HG02763 (cell line): Measurements from ENCODE around the gene SMIM27.

Experiments
- ATAC-seq: cut with Tn5 transposase; IDR thresholded peaks from one replicate; pipeline ENCODE4 v1.9.1; 2021; ENCODE audit warnings: mild to moderate bottlenecking, moderate library complexity; ENCODE audit not compliant: unreplicated experiment

SMIM27 gene

GRCh38 chr9:32554107-32554506, 2.0 kb downstream of the SMIM27 start:
- ATAC-seq, result no peak

DNA sequence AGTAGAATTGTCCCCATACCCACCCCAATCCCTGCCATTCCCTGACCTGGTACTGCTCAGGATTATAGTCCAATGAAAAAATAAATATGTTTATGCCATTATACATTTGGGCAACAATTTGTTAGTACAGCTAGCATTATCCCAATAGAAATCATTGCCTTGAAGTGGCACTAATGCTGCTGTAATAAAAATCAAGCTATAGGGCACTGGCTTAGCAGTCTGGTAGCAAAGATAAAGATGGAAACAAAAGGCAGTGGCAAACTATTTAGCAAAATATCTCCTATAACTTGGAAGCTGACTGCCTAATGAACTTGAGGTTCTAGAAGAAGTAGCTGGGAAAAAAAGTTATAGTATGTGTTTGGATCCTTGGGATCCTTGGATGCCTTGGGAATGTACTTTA, 2.5 kb downstream of the SMIM27 start:
- ATAC-seq, result no peak

- ATAC-seq, result no peak
Measured at GRCh38 chr9:32558408-32558934, 6.3 kb downstream of the SMIM27 start.

GRCh38 chr9:32565967-32566366, 13.8 kb downstream of the SMIM27 start:
- no peak for ATAC-seq

DNA sequence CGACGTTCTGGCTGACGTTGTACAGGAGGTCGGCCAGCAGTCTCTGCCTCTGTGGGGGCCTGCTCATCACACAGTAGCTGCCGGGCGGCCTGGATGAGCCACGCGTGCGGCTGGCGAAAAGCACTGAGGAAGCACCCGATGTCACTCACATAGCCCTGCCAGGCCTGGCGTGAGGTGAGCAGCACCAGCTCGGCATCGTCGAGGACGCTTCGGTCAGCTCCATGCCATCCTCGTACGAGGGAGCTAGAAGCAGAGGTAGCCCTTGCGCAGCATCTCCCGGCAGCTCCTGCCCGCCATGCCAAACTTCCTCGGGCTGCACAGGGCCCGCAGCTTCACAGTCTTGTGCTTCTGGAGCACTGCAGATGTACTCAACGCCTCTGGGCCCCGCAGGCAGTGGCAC, 14.6 kb downstream of the SMIM27 start:
- ATAC-seq, result no peak

GRCh38 chr9:32570262-32570661, 18.1 kb downstream of the SMIM27 start:
- no peak for ATAC-seq

GRCh38 chr9:32571969-32572899, 20.1 kb downstream of the SMIM27 start:
- peak; percentile 87 for ATAC-seq

- ATAC-seq, result peak; percentile 79
Measured at GRCh38 chr9:32572900-32573523, 20.9 kb downstream of the SMIM27 start, which contains the start of gene NDUFB6. Gene NDUFB6 (minus strand): TSS chr9:32573159. CDS start chr9:32573060, 99 bp downstream.

DNA sequence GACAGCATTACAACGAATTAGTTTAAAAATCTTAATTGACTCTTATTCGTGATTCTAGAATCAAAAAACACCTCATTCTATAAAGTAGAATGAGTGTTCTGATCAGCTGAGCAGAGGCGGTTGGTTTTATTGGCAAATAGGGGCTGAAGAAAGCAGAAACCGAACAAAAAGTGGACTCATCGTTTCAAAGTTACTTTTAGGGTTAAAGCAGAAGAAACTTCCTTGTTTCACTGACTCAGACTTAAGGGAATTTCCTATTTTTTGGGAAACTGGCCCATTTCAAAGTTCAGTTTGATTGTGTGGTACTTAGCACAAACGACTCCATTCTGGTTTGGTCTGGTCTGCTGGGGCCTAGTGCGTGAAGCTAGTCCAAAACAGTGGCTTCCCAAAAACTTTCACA, 21.7 kb downstream of the SMIM27 start:
- no peak for ATAC-seq

GRCh38 chr9:32574858-32575257, 22.7 kb downstream of the SMIM27 start:
- ATAC-seq, result no peak

- no peak for ATAC-seq
Measured at GRCh38 chr9:32577316-32577715, 25.2 kb downstream of the SMIM27 start.

DNA sequence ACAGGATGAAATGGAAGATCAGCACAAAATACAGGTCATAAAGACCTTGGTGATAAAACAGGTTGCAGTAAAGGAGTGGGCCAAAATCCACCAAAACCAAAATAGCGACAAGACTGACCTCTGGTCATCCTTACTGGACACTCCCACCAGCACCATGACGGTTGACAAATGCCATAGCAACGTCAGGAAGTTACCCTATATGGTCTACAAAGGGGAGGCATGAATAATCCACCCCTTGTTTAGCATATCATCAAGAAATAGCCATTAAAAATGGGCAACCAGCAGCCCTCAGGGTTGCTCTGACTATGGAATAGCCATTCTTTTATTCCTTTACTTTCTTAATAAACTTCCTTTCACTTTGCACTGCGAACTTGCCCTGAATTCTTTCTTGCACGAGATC, 26.8 kb downstream of the SMIM27 start:
- ATAC-seq, result no peak

- no peak for ATAC-seq
Measured at GRCh38 chr9:32579706-32580331, 27.7 kb downstream of the SMIM27 start.

- ATAC-seq, result no peak
Measured at GRCh38 chr9:32580631-32581300, 28.6 kb downstream of the SMIM27 start.

- ATAC-seq, result no peak
Measured at GRCh38 chr9:32581512-32582143, 29.5 kb downstream of the SMIM27 start.

GRCh38 chr9:32584784-32585183, 32.7 kb downstream of the SMIM27 start:
- ATAC-seq, result no peak

DNA sequence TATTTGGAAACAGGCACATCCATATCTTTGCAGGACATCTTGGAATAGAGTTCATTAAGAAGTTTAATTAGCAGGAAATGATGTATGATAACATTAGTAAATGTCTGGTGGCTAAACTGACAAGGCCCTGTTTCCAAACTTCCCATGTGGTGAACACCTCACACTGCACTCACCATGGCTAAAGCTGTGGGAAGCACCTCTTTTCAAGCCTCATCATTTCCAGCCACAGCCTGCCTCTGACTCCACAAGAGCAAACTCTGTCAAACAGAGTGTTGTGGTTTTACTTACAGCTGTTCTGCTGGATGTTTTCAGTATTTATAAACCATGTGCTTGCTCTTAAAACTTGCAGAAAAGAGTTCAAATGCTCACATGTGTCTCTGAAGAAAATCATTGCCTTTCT, 35.8 kb downstream of the SMIM27 start:
- no peak for ATAC-seq

DNA sequence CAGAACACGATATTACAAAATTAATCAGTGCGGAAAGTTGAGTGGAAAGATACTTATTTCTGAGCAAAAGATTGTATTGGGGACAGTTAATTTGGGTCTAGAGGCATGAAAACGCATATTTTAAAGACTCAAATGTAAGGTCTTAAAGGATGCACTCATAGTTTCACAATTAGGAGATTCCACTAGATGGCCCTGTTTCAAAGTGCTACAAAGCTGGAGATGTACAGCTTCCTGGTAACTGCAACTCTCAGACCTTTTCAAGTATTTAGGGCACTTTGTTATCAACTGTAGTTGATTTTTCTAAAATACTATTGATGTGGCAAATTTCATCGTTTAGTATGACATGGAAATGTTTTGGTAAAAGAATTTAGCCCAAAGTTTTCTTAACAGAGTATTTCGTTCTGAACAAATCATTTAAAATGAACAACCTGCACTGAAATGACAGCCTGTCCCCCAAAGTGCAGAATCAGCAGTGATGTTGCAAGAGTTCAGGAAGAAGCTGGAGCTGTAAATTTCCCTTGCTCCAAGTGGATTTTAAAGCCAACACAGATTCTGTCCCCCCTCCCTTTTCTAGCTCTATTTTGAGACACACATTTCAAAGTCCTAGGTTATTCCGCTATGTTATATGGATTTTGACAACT, 37.1 kb downstream of the SMIM27 start:
- no peak for ATAC-seq

GRCh38 chr9:32590476-32590875, 38.3 kb downstream of the SMIM27 start:
- ATAC-seq, result no peak

DNA sequence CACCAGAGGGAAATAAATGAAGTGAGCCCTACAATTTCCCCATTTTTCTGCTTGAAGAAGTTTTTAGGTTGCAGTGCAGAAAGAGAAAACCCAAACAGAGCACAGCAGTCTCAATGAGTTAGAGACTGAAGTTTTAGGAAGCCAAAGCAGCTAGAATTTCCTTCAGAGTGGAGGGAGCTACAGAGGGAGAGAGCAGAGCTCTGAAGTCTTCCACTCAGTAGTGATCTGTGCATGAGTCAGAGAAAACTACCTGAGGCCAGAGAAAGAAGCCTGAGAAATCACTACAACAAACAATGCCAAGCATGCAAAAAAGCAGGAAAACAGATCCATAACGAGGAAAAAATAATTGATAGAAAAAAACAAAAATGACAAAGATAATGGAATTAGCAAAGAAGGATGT, 38.8 kb downstream of the SMIM27 start:
- ATAC-seq, result no peak
